GM19025 (cell line): ENCODE data around the gene KDM4B.
A peak's percentile ranks its signal among the peaks of the same experiment; 100 is the strongest.

ENCODE experiments used
- ATAC-seq: cut with Tn5 transposase; IDR thresholded peaks from one replicate; pipeline ENCODE4 v1.9.1; 2021; ENCODE audit warnings: mild to moderate bottlenecking, low read depth, moderate library complexity; ENCODE audit not compliant: unreplicated experiment

The KDM4B gene

GRCh38 chr19:5030822-5031221, 61.9 kb downstream of the KDM4B start:
- no peak for ATAC-seq

GRCh38 chr19:5031231-5032100, 62.6 kb downstream of the KDM4B start:
- peak; percentile 53 for ATAC-seq

GRCh38 chr19:5032101-5032967, 63.4 kb downstream of the KDM4B start:
- ATAC-seq = no peak

- ATAC-seq = no peak
Measured at GRCh38 chr19:5035105-5035761, 66.3 kb downstream of the KDM4B start.

- ATAC-seq = no peak
Measured at GRCh38 chr19:5035793-5036697, 67.1 kb downstream of the KDM4B start.

- no peak for ATAC-seq
Measured at GRCh38 chr19:5036698-5037563, 68.0 kb downstream of the KDM4B start.

- no peak for ATAC-seq
Measured at GRCh38 chr19:5037936-5038335, 69.0 kb downstream of the KDM4B start.

GRCh38 chr19:5038631-5039271, 69.8 kb downstream of the KDM4B start:
- ATAC-seq = no peak

- ATAC-seq = no peak
Measured at GRCh38 chr19:5039642-5040543, 71.0 kb downstream of the KDM4B start.

GRCh38 chr19:5040544-5041167, 71.7 kb downstream of the KDM4B start:
- no peak for ATAC-seq

- no peak for ATAC-seq
Measured at GRCh38 chr19:5041168-5041912, 72.4 kb downstream of the KDM4B start.

- no peak for ATAC-seq
Measured at GRCh38 chr19:5041913-5042187, 72.9 kb downstream of the KDM4B start.

- ATAC-seq = no peak
Measured at GRCh38 chr19:5042556-5042955, 73.6 kb downstream of the KDM4B start.

- no peak for ATAC-seq
Measured at GRCh38 chr19:5045029-5045428, 76.1 kb downstream of the KDM4B start.

- ATAC-seq = no peak
Measured at GRCh38 chr19:5045956-5046338, 77.0 kb downstream of the KDM4B start.

- no peak for ATAC-seq
Measured at GRCh38 chr19:5046339-5047039, 77.6 kb downstream of the KDM4B start.
